PC-3 (cell line): ENCODE data around the gene RFC3. TPM values are rescaled to one million over a fixed set of nuclear protein-coding genes. Genes with fewer than 3 reads are reported as not detected.

Experiments used
- ATAC-seq: fragments of 200-7000 bp; cut with Tn5 transposase; 2 replicates; pipeline ENCODE4 v1.9.1; 2020; ENCODE audit warnings: mild to moderate bottlenecking, moderate library complexity
- BruUV-seq: library from RNA; stranded (reverse); fragments of 400-500 nt; replicated peaks from 2 replicates; lab custom pipeline; 2021; lab: Mats Ljungman, UMichigan
- CTCF ChIA-PET: fragments of 300-600 bp; sonication (Branson Sonifier 250); formaldehyde crosslinking; loops from one replicate; lab custom pipeline; 2022; ENCODE audit warnings: antibody characterized with exemption; lab: Charles Lee
- POLR2A ChIA-PET: fragments of 300-600 bp; sonication (Branson Sonifier 250); formaldehyde crosslinking; loops from one replicate; lab custom pipeline; 2022; ENCODE audit warnings: antibody characterized with exemption; ENCODE audit not compliant: unreplicated experiment; lab: Charles Lee
- DNase-seq: peaks from one replicate; pipeline ENCODE4 v3.0.0-alpha.2; 2015
- H2AFZ ChIP-seq: fragments of 300-600 bp; sonication (generic); 2 replicates; pipeline ENCODE4 v1.6.0; 2016; ENCODE audit warnings: antibody characterized with exemption, low read length
- H3F3A ChIP-seq: fragments of 300-600 bp; sonication (generic); one replicate; pipeline ENCODE4 v1.6.0; 2017; ENCODE audit warnings: antibody characterized with exemption, low read length, control low read depth, mild to moderate bottlenecking; ENCODE audit not compliant: unreplicated experiment
- H3K27ac ChIP-seq: fragments of 300-600 bp; sonication (generic); 2 replicates; pipeline ENCODE4 v1.5.1; 2016; ENCODE audit warnings: mild to moderate bottlenecking, low read length
- H3K27me3 ChIP-seq: fragments of 300-600 bp; sonication (generic); 2 replicates; pipeline ENCODE4 v1.6.1; 2016; ENCODE audit warnings: low read length, mixed read lengths
- H3K36me3 ChIP-seq: fragments of 300-600 bp; sonication (generic); 2 replicates; pipeline ENCODE4 v1.6.1; 2016; ENCODE audit warnings: low read depth, mixed run types, low read length, mixed read lengths
- H3K4me1 ChIP-seq: fragments of 300-600 bp; sonication (generic); 2 replicates; pipeline ENCODE4 v1.5.1; 2016; ENCODE audit warnings: low read length; ENCODE audit not compliant: insufficient read depth
- H3K4me2 ChIP-seq: fragments of 300-600 bp; sonication (generic); 2 replicates; pipeline ENCODE4 v1.6.0; 2016; ENCODE audit warnings: low read length
- H3K4me3 ChIP-seq: fragments of 300-600 bp; sonication (generic); 2 replicates; pipeline ENCODE4 v1.5.1; 2016; ENCODE audit warnings: mild to moderate bottlenecking, low read length, mixed read lengths
- H3K79me2 ChIP-seq: fragments of 300-600 bp; sonication (generic); 2 replicates; pipeline ENCODE4 v1.6.1; 2017; ENCODE audit warnings: low read length, mixed read lengths
- H3K9ac ChIP-seq: fragments of 300-600 bp; sonication (generic); 2 replicates; pipeline ENCODE4 v1.6.0; 2016; ENCODE audit warnings: mild to moderate bottlenecking, low read length
- H3K9me2 ChIP-seq: fragments of 300-600 bp; sonication (generic); replicated peaks from 2 replicates; pipeline ENCODE4 v1.6.1; 2016; ENCODE audit warnings: mixed run types, low read length, mixed read lengths
- H3K9me3 ChIP-seq: fragments of 300-600 bp; sonication (generic); 2 replicates; pipeline ENCODE4 v1.6.1; 2016; ENCODE audit warnings: low read length, mixed read lengths
- H4K20me1 ChIP-seq: fragments of 300-600 bp; sonication (generic); 2 replicates; pipeline ENCODE4 v1.6.1; 2016; ENCODE audit warnings: low read length, mixed read lengths
- EZH2 ChIP-seq: fragments of 300-600 bp; sonication (generic); IDR thresholded peaks from one replicate; pipeline ENCODE4 v1.6.1; 2017; ENCODE audit warnings: antibody characterized with exemption, mild to moderate bottlenecking, low read length; ENCODE audit not compliant: unreplicated experiment
- EZH2phosphoT487 ChIP-seq: fragments of 300-600 bp; sonication (generic); IDR thresholded peaks from 2 replicates; pipeline ENCODE4 v1.6.1; 2018; ENCODE audit warnings: mild to moderate bottlenecking, antibody characterized with exemption, low read length, borderline replicate concordance
- intact Hi-C: fragments of 100-400 bp; cut with micrococcal nuclease; formaldehyde crosslinking; loops from 2 replicates; pipeline ENCODE4 v1.9.0; 2023
- total RNA-seq: library from RNA; depleted of rRNA; stranded (reverse); fragments of >200 nt; gene quantifications from 2 replicates; pipeline ENCODE4 v1.2.3, GENCODE V29; 2014
- TF ChIP-seq, protein P1 (sequence below): fragments of 300-600 bp; sonication (generic); conservative IDR thresholded peaks from 2 replicates; pipeline ENCODE4 v1.5.1; 2017; ENCODE audit warnings: antibody characterized with exemption, low read depth, mild to moderate bottlenecking, low read length

Gene RFC3
- total RNA-seq, 1 experiment from 2014 or later: 32.2 TPM

DNA sequence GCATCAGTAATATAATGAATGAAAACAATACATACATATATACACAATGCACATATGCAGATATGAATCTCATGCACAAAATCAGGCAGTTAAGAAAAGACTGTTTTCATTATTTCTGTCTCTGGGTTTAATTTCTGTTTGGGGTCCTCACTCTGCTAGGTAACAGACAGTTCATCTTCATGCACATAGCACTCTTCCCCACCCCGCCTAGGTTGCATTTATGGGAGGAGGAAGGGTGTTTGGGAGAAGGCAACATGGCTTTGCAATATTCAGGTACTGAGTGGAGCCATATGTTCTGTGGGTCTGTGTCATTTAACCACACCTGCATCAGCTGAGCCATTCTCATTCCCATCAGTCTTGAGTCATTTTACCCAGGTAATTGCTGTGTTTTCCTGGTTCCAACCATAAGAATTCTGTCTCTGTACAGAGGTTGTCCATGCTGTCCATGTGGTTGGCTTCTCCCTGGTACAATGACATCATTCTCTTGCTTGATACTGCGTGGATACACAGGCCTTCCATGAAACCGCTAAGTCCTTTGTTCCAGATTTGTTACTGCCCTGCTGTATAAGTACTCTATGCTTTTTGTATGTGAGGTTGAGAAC lies 45.3 kb downstream of the RFC3 start:
- H3K79me2 ChIP-seq: no peaks in the 10 kb centered on the region
- no peak overlapping the region for H3K9ac ChIP-seq
- no peaks in the 10 kb centered on the region for H3K36me3 ChIP-seq
- H3K4me2 ChIP-seq: no peak overlapping the region
- ChIA-PET POLR2A (no interaction called here), CTCF (no interaction called here)
- TF ChIP-seq EZH2phosphoT487: no peak
- TF ChIP-seq, protein P1, sequence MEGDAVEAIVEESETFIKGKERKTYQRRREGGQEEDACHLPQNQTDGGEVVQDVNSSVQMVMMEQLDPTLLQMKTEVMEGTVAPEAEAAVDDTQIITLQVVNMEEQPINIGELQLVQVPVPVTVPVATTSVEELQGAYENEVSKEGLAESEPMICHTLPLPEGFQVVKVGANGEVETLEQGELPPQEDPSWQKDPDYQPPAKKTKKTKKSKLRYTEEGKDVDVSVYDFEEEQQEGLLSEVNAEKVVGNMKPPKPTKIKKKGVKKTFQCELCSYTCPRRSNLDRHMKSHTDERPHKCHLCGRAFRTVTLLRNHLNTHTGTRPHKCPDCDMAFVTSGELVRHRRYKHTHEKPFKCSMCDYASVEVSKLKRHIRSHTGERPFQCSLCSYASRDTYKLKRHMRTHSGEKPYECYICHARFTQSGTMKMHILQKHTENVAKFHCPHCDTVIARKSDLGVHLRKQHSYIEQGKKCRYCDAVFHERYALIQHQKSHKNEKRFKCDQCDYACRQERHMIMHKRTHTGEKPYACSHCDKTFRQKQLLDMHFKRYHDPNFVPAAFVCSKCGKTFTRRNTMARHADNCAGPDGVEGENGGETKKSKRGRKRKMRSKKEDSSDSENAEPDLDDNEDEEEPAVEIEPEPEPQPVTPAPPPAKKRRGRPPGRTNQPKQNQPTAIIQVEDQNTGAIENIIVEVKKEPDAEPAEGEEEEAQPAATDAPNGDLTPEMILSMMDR: no peak
- no peak for TF ChIP-seq EZH2
- no peak overlapping the region for H3K27ac ChIP-seq
- H3K9me2 ChIP-seq: no peaks in the 10 kb centered on the region
- ATAC-seq (no peak), DNase-seq (no peak)
- no peak overlapping the region for H2AFZ ChIP-seq
- H3K4me3 ChIP-seq: no peak overlapping the region
- intact Hi-C loops: no loop called here
- H3K27me3 ChIP-seq: no peaks in the 10 kb centered on the region
- H3F3A ChIP-seq: no peaks in the 10 kb centered on the region
- no TSS peak for BruUV-seq
- no peaks in the 10 kb centered on the region for H4K20me1 ChIP-seq
- H3K4me1 ChIP-seq: no peaks in the 10 kb centered on the region
- H3K9me3 ChIP-seq: no peaks in the 10 kb centered on the region

DNA sequence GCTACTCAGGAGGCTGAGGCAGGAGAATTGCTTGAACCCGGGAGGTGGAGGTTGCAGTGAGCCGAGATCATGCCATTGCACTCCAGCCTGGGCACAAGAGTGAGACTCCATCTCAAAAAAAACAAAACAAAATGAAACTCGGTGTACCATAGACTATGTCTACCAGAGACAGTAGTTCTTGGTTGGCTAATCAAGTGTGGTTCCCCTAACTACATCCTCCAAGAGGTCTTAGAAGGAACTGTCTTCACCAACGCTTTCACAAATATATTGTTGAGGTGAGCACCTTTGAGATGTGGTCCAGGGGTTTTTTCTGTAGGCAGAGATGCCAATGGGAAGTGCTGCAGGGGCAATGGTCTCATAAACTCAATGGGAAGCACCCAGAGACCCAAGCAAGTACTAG lies 48.0 kb downstream of the RFC3 start:
- no peaks in the 10 kb centered on the region for H4K20me1 ChIP-seq
- H3K4me2 ChIP-seq: no peak overlapping the region
- H3K9me3 ChIP-seq: no peaks in the 10 kb centered on the region
- ATAC-seq (no peak), DNase-seq (no peak)
- H3K4me3 ChIP-seq: no peak overlapping the region
- H3K9me2 ChIP-seq: no peaks in the 10 kb centered on the region
- H3K36me3 ChIP-seq: no peaks in the 10 kb centered on the region
- POLR2A ChIA-PET: no interaction called here
- H2AFZ ChIP-seq: no peak overlapping the region
- BruUV-seq: no TSS peak
- intact Hi-C loops: no loop called here
- H3K4me1 ChIP-seq: no peaks in the 10 kb centered on the region
- H3K79me2 ChIP-seq: no peaks in the 10 kb centered on the region
- no peaks in the 10 kb centered on the region for H3K27me3 ChIP-seq
- no peak overlapping the region for H3K9ac ChIP-seq
- TF ChIP-seq EZH2: no peak
- TF ChIP-seq EZH2phosphoT487: no peak
- TF ChIP-seq, protein P1: no peak
- no peak overlapping the region for H3K27ac ChIP-seq
- H3F3A ChIP-seq: no peaks in the 10 kb centered on the region
- CTCF ChIA-PET: no interaction called here

DNA sequence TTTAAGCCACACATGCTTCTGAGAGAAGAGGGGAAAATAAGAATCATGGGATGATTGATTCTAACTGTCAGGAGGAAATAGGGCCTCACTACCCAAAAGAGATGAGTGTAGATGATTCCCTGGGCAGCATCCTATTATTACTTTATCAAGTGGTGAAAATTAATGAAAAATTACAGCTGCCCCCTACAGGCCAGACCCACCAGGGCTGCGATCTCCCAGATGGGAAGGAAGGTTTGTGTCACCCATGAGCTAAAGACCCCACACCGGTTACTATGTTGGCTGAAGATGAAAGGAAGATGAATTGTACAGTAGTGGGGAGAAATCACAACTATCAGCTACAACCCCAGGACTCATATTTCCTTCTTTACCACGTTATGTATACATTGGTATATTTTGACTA lies 49.5 kb downstream of the RFC3 start:
- Histone ChIP-seq H3K27ac (no peak overlapping the region), H3K9me3 (no peaks in the 10 kb centered on the region), H3F3A (no peaks in the 10 kb centered on the region), H2AFZ (no peak overlapping the region), H3K4me2 (no peak overlapping the region), H3K4me3 (no peak overlapping the region), H4K20me1 (no peaks in the 10 kb centered on the region), H3K9me2 (no peaks in the 10 kb centered on the region), H3K4me1 (no peaks in the 10 kb centered on the region), H3K36me3 (no peaks in the 10 kb centered on the region), H3K27me3 (no peaks in the 10 kb centered on the region), H3K79me2 (no peaks in the 10 kb centered on the region), H3K9ac (no peak overlapping the region)
- no TSS peak for BruUV-seq
- ChIA-PET CTCF (no interaction called here), POLR2A (no interaction called here)
- intact Hi-C loops: no loop called here
- DNase-seq (no peak), ATAC-seq (no peak)
- TF ChIP-seq, protein P1: peak; percentile 40
- no peak for TF ChIP-seq EZH2phosphoT487
